GM21526 (cell line): ENCODE data around the gene DNAH10.
"Not testable (repeated sequence)": the region's sequence is repeated elsewhere in the genome, so short reads cannot be mapped to it uniquely, and the experiment has no call there.

Source experiments
- ATAC-seq: cut with Tn5 transposase; IDR thresholded peaks from one replicate; pipeline ENCODE4 v1.9.1; 2021; ENCODE audit warnings: moderate library complexity; ENCODE audit not compliant: unreplicated experiment, low FRiP score

Gene DNAH10

DNA sequence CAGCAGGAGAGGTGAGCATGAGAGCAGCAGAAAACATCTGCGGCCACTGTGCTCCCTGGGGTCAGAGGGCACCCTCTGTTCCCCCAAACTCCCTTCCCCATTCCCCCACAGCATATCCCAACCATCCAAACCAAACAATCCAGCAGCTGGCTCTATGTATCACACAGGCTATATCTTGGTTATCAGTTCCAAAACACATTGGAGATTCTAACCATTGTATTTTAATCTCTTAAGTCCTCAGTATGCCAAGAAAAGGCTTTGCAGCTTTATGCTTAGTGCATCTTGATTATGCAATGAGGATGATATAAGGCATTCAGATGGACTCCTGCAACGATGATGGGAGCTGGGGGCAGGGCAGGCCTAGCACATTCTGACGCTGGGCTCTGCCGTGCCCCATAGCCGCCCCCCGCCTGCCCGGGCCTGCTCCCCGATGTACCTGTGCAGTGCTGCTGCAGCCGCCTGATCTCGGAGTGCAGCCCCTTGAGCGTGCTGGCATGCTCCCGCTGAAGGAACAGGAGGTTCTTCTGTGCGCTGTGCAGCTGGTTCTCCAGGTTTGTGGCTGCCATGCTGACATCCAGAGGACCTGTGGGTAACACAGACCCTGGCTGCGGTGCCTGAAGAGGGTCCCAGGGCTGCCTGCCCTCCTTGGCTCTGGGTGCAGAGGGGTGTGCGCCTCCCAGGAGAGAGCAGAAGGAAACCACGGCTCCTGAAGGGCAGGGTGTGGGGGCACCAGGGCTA lies 181.0 kb downstream of the DNAH10 start:
- no peak for ATAC-seq

DNA sequence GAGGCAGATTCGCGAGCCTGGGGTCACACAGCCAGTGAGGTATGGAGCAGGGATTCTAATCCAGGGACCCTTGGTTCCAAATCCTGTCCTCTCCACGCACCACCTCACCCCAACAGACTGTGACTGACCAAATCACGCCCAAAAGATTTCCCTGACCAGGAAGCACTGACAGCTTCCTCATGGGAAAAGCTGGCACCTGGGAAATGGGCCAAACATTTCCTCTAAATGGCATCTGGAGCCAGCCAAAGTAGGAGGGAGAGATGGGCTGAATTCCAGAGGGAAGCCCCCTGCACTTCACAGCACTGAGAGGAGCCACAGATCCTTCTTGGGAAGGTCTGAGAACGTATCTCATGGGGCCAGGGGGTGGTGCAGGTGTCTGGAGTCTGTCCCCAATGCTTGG lies 181.7 kb downstream of the DNAH10 start:
- no peak for ATAC-seq

- ATAC-seq, result no peak
These were observed 182.6 kb downstream of the DNAH10 start for GRCh38 chr12:123944696-123945095.

- ATAC-seq, result no peak
These were observed 183.4 kb downstream of the DNAH10 start for GRCh38 chr12:123945287-123946151.

- no peak for ATAC-seq
These were observed 184.0 kb downstream of the DNAH10 start for GRCh38 chr12:123946152-123946515.

DNA sequence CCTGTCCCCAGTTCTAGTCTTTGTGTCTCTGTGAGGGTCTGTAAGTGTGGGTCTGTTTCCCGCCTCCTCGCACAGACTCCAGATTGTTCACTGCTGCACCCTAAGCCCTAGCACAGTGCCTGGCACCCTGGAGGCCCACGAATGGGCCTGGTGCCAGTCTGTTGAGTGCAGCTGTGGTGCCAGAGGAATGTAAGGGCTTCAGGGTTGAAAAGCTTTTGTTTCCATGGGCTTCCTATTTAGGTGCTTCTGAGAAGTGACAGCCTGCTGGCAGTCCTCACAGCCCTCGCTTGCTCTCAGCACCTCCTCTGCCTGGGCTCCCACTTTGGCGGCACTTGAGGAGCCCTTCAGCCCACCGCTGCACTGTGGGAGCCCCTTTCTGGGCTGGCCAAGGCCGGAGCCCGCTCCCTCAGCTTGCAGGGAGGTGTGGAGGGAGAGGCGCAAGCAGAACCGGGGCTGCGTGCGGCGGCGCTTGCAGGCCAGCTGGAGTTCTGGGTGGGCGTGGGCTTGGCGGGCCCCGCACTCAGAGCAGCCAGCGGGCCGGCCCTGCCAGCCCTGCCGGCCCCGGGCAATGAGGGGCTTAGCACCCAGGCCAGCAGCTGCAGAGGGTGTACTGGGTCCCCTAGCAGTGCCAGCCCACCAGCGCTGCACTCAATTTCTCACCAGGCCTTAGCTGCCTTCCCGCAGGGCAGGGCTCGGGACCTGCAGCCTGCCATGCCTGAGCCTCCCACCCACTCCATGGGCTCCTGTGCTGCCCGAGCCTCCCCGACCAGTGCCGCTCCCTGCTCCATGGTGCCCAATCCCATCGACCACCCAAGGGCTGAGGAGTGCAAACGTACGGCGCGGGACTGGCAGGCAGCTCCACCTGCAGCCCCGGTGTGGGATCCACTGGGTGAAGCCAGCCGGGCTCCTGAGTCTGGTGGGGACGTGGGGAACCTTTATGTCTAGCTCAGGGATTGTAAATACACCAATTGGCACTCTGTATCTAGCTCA lies 184.7 kb downstream of the DNAH10 start:
- not testable (repeated sequence) for ATAC-seq

- ATAC-seq, result not testable (repeated sequence)
These were observed 185.4 kb downstream of the DNAH10 start for GRCh38 chr12:123947531-123947930.

DNA sequence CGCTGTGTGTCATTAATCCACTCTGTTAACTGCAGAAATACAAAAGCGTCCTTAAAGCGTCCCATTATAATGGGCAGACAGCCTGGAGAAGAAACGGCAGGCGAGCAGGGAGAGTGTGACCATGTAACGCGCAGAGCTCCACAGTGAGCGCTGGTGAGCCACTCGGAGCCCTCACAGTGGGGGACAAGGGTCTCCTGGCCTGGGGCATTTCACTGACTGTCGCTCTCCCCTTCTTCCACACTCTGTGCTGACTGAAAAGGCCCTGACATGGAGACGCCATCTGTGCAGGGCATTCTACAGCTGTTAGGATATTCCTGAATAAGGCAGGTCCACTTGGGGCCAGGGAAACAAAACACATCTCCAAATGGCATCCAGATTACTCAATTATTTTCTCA lies 186.3 kb downstream of the DNAH10 start:
- ATAC-seq, result no peak

- ATAC-seq, result no peak
These were observed 187.0 kb downstream of the DNAH10 start for GRCh38 chr12:123948796-123949769.

GRCh38 chr12:123949770-123950165 lies 187.7 kb downstream of the DNAH10 start:
- ATAC-seq, result no peak

DNA sequence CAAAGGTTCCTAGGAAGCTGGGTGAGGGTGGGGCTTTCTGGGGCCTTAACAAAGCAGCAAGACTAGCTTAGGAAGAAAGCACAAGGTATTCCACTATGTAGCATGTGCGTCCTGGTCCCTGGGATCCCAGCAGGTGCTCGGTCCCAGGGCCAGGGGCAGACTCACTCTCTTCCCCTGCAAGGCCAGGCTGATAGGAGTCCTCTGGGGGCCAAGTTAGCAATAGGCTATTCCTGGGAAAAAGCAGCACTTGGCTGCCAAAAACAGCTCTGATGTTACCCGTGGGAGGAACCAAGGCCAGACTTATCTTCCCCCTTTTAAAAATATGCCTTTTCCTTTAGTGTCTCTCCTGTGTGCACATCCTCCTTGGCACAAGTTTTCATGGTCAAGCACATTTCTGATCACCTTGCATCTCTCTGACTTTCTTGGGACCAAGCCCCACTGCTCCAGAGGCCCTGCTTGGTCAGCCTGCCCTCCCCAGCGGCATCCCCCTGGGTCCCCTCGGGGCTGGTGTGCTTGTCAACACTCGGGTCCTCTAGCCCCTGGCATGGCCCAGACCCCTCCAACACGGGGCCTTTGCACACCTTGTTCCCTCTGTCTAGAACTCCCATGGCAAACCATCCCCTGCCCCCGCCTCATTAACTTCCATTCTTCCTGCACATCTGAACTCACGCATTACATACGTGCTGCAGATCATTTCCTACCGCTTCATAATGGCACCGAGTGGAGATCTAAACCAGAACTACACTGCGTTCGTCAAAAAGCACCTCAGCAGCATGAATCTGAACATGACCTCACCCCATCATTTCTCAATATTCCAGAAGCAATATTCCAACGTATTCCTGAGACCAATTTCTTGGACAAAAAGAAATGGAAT lies 188.6 kb downstream of the DNAH10 start:
- no peak for ATAC-seq

DNA sequence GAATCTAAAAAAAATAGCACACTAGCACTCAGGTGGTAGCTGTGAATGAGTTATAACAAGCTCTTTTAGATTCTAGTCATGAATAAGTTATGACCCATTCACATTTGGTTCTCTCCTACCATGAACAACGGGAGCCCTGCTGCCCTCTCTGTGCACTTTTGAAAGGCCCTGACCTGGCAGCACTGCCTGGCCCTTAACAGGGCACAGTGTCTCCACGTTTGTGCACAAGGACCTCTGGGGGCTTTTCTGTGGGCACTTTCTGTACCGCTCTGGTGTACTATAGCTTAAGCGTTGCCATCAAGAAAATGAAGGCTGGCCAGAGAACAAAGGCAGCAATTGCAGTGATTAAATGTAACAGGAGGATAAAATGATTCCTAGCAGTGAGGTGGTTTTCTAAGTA lies 189.4 kb downstream of the DNAH10 start:
- no peak for ATAC-seq

DNA sequence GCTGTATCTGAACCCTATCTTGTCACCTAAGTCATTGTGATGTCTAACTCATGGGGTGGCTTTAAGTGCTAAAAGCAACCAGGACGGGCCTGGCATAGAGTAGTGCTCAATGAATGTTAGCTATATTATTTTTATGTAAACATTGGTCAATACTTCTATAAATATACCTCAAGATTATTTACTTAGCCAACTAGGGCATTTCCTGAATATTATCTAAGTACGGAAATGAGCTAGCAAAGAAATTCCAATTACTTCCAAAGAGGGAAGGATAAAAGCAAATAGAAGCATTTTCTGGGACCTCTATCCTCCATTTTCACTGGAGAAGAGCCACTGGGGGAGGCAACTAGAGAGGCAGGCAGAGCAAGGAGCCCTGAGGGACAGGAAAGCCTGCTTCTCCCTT lies 189.9 kb downstream of the DNAH10 start:
- no peak for ATAC-seq

GRCh38 chr12:123954647-123955350 lies 192.7 kb downstream of the DNAH10 start:
- no peak for ATAC-seq

DNA sequence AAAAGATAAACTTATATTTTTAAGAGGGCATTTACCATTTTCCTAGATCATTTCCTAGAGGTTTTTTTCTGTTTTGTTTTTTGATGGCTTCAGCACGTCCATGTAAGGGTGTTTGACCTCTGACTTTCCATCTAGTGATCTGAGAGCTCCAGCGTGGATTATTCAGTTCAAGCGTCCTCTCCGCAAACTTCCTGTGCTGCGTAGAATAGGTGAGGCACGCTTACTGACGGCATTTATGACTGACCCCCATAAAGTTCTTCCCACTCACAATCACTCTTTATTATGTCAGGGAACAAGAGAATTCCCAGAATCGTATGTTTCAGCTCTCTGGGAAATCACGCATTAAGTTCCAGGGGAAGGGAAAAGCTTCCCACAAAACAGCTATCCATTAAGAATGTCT lies 194.1 kb downstream of the DNAH10 start:
- ATAC-seq, result no peak

- no peak for ATAC-seq
These were observed 195.1 kb downstream of the DNAH10 start for GRCh38 chr12:123957196-123957595.

GRCh38 chr12:123958462-123958861 lies 196.4 kb downstream of the DNAH10 start:
- no peak for ATAC-seq

- no peak for ATAC-seq
These were observed 196.8 kb downstream of the DNAH10 start for GRCh38 chr12:123958876-123959275.
